Fibroblast of the aortic adventitia (primary cell): ENCODE results near the gene SSNA1. TPM values are rescaled to one million over a fixed set of nuclear protein-coding genes. Genes with fewer than 3 reads are reported as not detected.

Experiments
- DNase-seq: peaks from one replicate; pipeline ENCODE4 v3.0.0-alpha.2; 2010; ENCODE audit warnings: low read depth
- H3K4me3 ChIP-seq: 2 replicates; pipeline ENCODE4 v1.5.1; 2011; ENCODE audit warnings: low read depth, mild to moderate bottlenecking, control low read depth, low read length, moderate library complexity
- CTCF ChIP-seq: IDR thresholded peaks from 2 replicates; pipeline ENCODE4 v1.5.1; 2011; ENCODE audit warnings: mild to moderate bottlenecking, low read length, control low read depth, inconsistent platforms; ENCODE audit not compliant: insufficient read depth
- total RNA-seq: library from RNA; depleted of rRNA; stranded (reverse); fragments of >200 nt; gene quantifications from 2 replicates; pipeline ENCODE4 v1.2.3, GENCODE V29; 2012; ENCODE audit warnings: low replicate concordance

Gene SSNA1
- total RNA-seq, 1 donor: 51.5 TPM

GRCh38 chr9:137141976-137142936 lies 46.2 kb upstream of the SSNA1 start:
- H3K4me3 ChIP-seq: no peak overlapping the region
- no peak for DNase-seq
- TF ChIP-seq CTCF: no peak

GRCh38 chr9:137143459-137143858 lies 45.0 kb upstream of the SSNA1 start:
- no peak overlapping the region for H3K4me3 ChIP-seq
- DNase-seq: no peak
- TF ChIP-seq CTCF: no peak

GRCh38 chr9:137145731-137146526 lies 42.5 kb upstream of the SSNA1 start:
- no peak for TF ChIP-seq CTCF
- no peak for DNase-seq
- no peak overlapping the region for H3K4me3 ChIP-seq

GRCh38 chr9:137146527-137146918 lies 42.0 kb upstream of the SSNA1 start:
- no peak for DNase-seq
- no peak for TF ChIP-seq CTCF
- H3K4me3 ChIP-seq: no peak overlapping the region

- no peak for DNase-seq
- no peak for TF ChIP-seq CTCF
- H3K4me3 ChIP-seq: no peak overlapping the region
Observed at GRCh38 chr9:137147091-137147792, 41.2 kb upstream of the SSNA1 start.

GRCh38 chr9:137147793-137148160 lies 40.7 kb upstream of the SSNA1 start:
- no peak overlapping the region for H3K4me3 ChIP-seq
- TF ChIP-seq CTCF: no peak
- DNase-seq: no peak
